IMR-90 (cell line): ENCODE measurements around the gene TRABD. TPM values are rescaled to one million over a fixed set of nuclear protein-coding genes. Genes with fewer than 3 reads are reported as not detected.

ENCODE experiments used
- ATAC-seq: fragments of 200-7000 bp; cut with Tn5 transposase; 2 replicates; pipeline ENCODE4 v1.9.1; 2020; ENCODE audit warnings: low read depth, mild to moderate bottlenecking, moderate library complexity
- BruUV-seq: library from RNA; stranded (reverse); fragments of 400-500 nt; replicated peaks from 2 replicates; lab custom pipeline; 2021; lab: Mats Ljungman, UMichigan
- CTCF ChIA-PET: fragments of 300-600 bp; formaldehyde crosslinking; extraction: SDS; loops from one replicate; lab custom pipeline; 2021; ENCODE audit warnings: antibody characterized with exemption; lab: Yijun Ruan, JAX
- POLR2A ChIA-PET: fragments of 300-600 bp; sonication (Branson Sonifier 250); formaldehyde crosslinking; loops from one replicate; lab custom pipeline; 2022; ENCODE audit warnings: antibody characterized with exemption; ENCODE audit not compliant: unreplicated experiment; lab: Charles Lee
- DNase-seq: peaks from one replicate; pipeline ENCODE4 v3.0.0; 2013
- H2AFZ ChIP-seq: replicated peaks from 2 replicates; pipeline ENCODE3; 2013; ENCODE audit warnings: low read length, mild to moderate bottlenecking; ENCODE audit not compliant: poor library complexity
- H2AK5ac ChIP-seq: 2 replicates; pipeline ENCODE4 v1.6.1; 2013; ENCODE audit warnings: low read depth, low read length, inconsistent platforms
- H2AK9ac ChIP-seq: replicated peaks from 2 replicates; pipeline ENCODE3; 2013; ENCODE audit warnings: mild to moderate bottlenecking, low read depth, low read length, moderate library complexity; ENCODE audit not compliant: poor library complexity
- H2BK120ac ChIP-seq: 2 replicates; pipeline ENCODE4 v1.6.1; 2013; ENCODE audit warnings: low read depth, low read length, inconsistent platforms
- H2BK15ac ChIP-seq: 3 replicates; pipeline ENCODE4 v1.6.1; 2013; ENCODE audit warnings: low read depth, low read length, inconsistent platforms
- H2BK20ac ChIP-seq: 2 replicates; pipeline ENCODE4 v1.6.1; 2013; ENCODE audit warnings: low read depth, mild to moderate bottlenecking, inconsistent platforms, low read length, moderate library complexity
- H2BK5ac ChIP-seq: 2 replicates; pipeline ENCODE4 v1.6.1; 2013; ENCODE audit warnings: mild to moderate bottlenecking, low read depth, low read length, inconsistent platforms; ENCODE audit not compliant: poor library complexity, severe bottlenecking
- H3K14ac ChIP-seq: replicated peaks from 2 replicates; pipeline ENCODE4 v1.6.1; 2013; ENCODE audit warnings: low read depth, low read length, inconsistent platforms
- H3K18ac ChIP-seq: 2 replicates; pipeline ENCODE4 v1.6.1; 2013; ENCODE audit warnings: low read depth, low read length, control low read depth
- H3K23ac ChIP-seq: 2 replicates; pipeline ENCODE4 v1.6.1; 2013; ENCODE audit warnings: low read depth, low read length, inconsistent platforms
- H3K27ac ChIP-seq: 2 replicates; pipeline ENCODE4 v1.5.1; 2013; ENCODE audit warnings: mild to moderate bottlenecking, control low read depth, low read length; ENCODE audit not compliant: insufficient read depth
- H3K27me3 ChIP-seq: 2 replicates; pipeline ENCODE4 v1.6.1; 2013; ENCODE audit warnings: low read length; ENCODE audit not compliant: control insufficient read depth, insufficient read depth
- H3K36me3 ChIP-seq: 2 replicates; pipeline ENCODE4 v1.6.1; 2013; ENCODE audit warnings: low read length, mixed read lengths; ENCODE audit not compliant: control insufficient read depth, insufficient read depth
- H3K4ac ChIP-seq: 2 replicates; pipeline ENCODE4 v1.6.1; 2013; ENCODE audit warnings: low read depth, low read length, inconsistent platforms
- H3K4me1 ChIP-seq: 2 replicates; pipeline ENCODE4 v1.6.1; 2013; ENCODE audit warnings: low read length, mixed read lengths; ENCODE audit not compliant: control insufficient read depth, insufficient read depth
- H3K4me2 ChIP-seq: 2 replicates; pipeline ENCODE4 v1.6.1; 2013; ENCODE audit warnings: low read depth, mild to moderate bottlenecking, control low read depth, low read length, moderate library complexity
- H3K4me3 ChIP-seq: 2 replicates; pipeline ENCODE4 v1.5.1; 2013; ENCODE audit warnings: low read depth, mild to moderate bottlenecking, control low read depth, low read length, moderate library complexity; ENCODE audit not compliant: insufficient read depth
- H3K56ac ChIP-seq: 2 replicates; pipeline ENCODE4 v1.6.1; 2013; ENCODE audit warnings: low read length, inconsistent platforms; ENCODE audit not compliant: insufficient read depth; ENCODE audit errors: extremely low read depth
- H3K79me1 ChIP-seq, 2 experiments: 2 replicates each; pipeline ENCODE4 v1.6.1; 2013; ENCODE audit warnings: low read length in 2 of 2, inconsistent platforms in 1 of 2, low read depth in 1 of 2
- H3K9ac ChIP-seq: 2 replicates; pipeline ENCODE4 v1.6.1; 2013; ENCODE audit warnings: low read depth, low read length, control low read depth
- H3K9me1 ChIP-seq: 2 replicates; pipeline ENCODE4 v1.6.1; 2013; ENCODE audit warnings: low read length, inconsistent platforms; ENCODE audit not compliant: insufficient read depth
- H3K9me3 ChIP-seq: 2 replicates; pipeline ENCODE4 v1.6.1; 2013; ENCODE audit warnings: low read length; ENCODE audit not compliant: control insufficient read depth, insufficient read depth
- H4K20me1 ChIP-seq: 2 replicates; pipeline ENCODE4 v1.6.1; 2013; ENCODE audit warnings: low read length, inconsistent platforms; ENCODE audit not compliant: insufficient read depth
- H4K5ac ChIP-seq: 2 replicates; pipeline ENCODE4 v1.6.1; 2013; ENCODE audit warnings: mild to moderate bottlenecking, low read depth, low read length, control low read depth
- H4K8ac ChIP-seq, 2 experiments: 2 replicates each; pipeline ENCODE4 v1.6.1; 2013; ENCODE audit warnings: low read depth in 2 of 2, low read length in 2 of 2, control low read depth in 1 of 2, inconsistent platforms in 1 of 2
- H4K91ac ChIP-seq: 2 replicates; pipeline ENCODE4 v1.6.1; 2013; ENCODE audit warnings: low read depth, low read length, inconsistent platforms; ENCODE audit not compliant: insufficient read depth
- BHLHE40 ChIP-seq: fragments of 150-350 bp; IDR thresholded peaks from 2 replicates; pipeline ENCODE4 v1.6.1; 2016; ENCODE audit warnings: mild to moderate bottlenecking, low read depth, low read length
- CEBPB ChIP-seq: IDR thresholded peaks from 2 replicates; pipeline ENCODE4 v1.6.1; 2012; ENCODE audit warnings: low read depth, low read length, improper control_type of control experiment
- CHD1 ChIP-seq: IDR thresholded peaks from 2 replicates; pipeline ENCODE4 v1.6.1; 2012; ENCODE audit warnings: low read depth, low read length, improper control_type of control experiment
- FOS ChIP-seq: fragments of 150-350 bp; IDR thresholded peaks from 2 replicates; pipeline ENCODE4 v1.6.1; 2016; ENCODE audit warnings: low read depth, low read length
- MAFK ChIP-seq: IDR thresholded peaks from 2 replicates; pipeline ENCODE4 v1.6.1; 2012; ENCODE audit warnings: low read depth, low read length, improper control_type of control experiment
- MAZ ChIP-seq: IDR thresholded peaks from 2 replicates; pipeline ENCODE4 v1.6.1; 2012; ENCODE audit warnings: low read depth, mild to moderate bottlenecking, low read length, improper control_type of control experiment, moderate library complexity, borderline replicate concordance
- POLR2A ChIP-seq: IDR thresholded peaks from 2 replicates; pipeline ENCODE4 v1.6.1; 2012; ENCODE audit warnings: mild to moderate bottlenecking, low read depth, low read length
- RAD21 ChIP-seq: IDR thresholded peaks from 2 replicates; pipeline ENCODE4 v1.6.1; 2012; ENCODE audit warnings: low read length, improper control_type of control experiment
- RFX5 ChIP-seq: IDR thresholded peaks from 2 replicates; pipeline ENCODE4 v1.8.0; 2012; ENCODE audit warnings: low read depth, mild to moderate bottlenecking, low read length, moderate library complexity
- SMC3 ChIP-seq: fragments of 150-350 bp; IDR thresholded peaks from 2 replicates; pipeline ENCODE4 v1.6.1; 2016; ENCODE audit warnings: low read depth, mild to moderate bottlenecking, antibody characterized with exemption, low read length, moderate library complexity
- USF2 ChIP-seq: fragments of 150-350 bp; IDR thresholded peaks from 2 replicates; pipeline ENCODE4 v1.6.1; 2017; ENCODE audit warnings: mild to moderate bottlenecking, antibody characterized with exemption, low read length, low read depth
- WGBS, 2 experiments: methylation state at CpG; one replicate each; pipeline versions ENCODE4 v1.1.5 to v1.1.7; 2013; ENCODE audit warnings: missing lambda C conversion rate in 2 of 2; ENCODE audit not compliant: insufficient read length in 1 of 2; ENCODE audit errors: extremely low coverage in 2 of 2; 5-methylcytosine and 5-hydroxymethylcytosine counted together
- dilution Hi-C: fragments of 300-500 bp; cut with HindIII; formaldehyde crosslinking; loops from one replicate; pipeline ENCODE4 v1.14.3; 2018; ENCODE audit warnings: low sequenced_read_pairs; ENCODE audit not compliant: unreplicated experiment
- in situ Hi-C: fragments of 300-500 bp; cut with MboI; formaldehyde crosslinking; loops from 3 replicates; pipeline ENCODE4 v1.14.3; 2019; ENCODE audit warnings: low sequenced_read_pairs, inconsistent platforms, mixed read lengths
- intact Hi-C: fragments of 100-400 bp; cut with micrococcal nuclease; formaldehyde crosslinking; loops from 2 replicates; pipeline ENCODE4 v1.10.0; 2022
- polyA plus RNA-seq, 3 experiments: library from polyadenylated mRNA; depleted of rRNA; stranded (reverse); fragments of >200 nt; gene quantifications; 2 replicates each; pipeline ENCODE4 v1.2.3, GENCODE V29; 2012; ENCODE audit warnings: low replicate concordance in 1 of 3
- total RNA-seq: library from RNA; depleted of rRNA; stranded (reverse); fragments of >200 nt; gene quantifications from 2 replicates; pipeline ENCODE4 v1.2.3, GENCODE V29; 2012
- TF ChIP-seq, protein P1 (sequence below): fragments of 150-350 bp; IDR thresholded peaks from 2 replicates; pipeline ENCODE4 v1.6.1; 2016; ENCODE audit warnings: low read depth, mild to moderate bottlenecking, low read length, moderate library complexity, borderline replicate concordance

The TRABD gene
- total and polyA plus RNA-seq, 2 of the 4 experiments (the other 2 are of a cell fraction), result 13.4 to 42.7 TPM

DNA sequence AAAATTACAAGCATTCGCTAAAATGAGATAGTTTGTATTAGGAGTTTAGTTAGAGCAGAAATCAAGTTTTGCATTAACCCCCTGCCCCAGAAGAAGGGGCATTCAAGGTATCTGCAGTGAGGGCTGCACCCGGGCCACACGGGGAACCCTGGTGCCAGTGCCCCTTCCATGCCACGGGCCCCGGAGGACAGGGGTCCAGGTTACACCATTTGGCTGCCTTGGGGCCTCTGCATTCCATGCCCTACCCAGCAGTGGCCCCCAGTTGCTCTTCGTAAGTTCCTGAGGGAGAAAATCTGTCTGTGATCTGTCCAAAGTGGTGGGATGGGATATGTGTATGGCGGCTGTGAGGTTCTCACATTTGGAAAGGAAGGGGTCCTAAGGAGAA, 32.0 kb upstream of the TRABD start:
- peaks cover 22% of the 10 kb centered on the region for H3K36me3 ChIP-seq
- CTCF ChIA-PET, result no interaction called here
- in situ Hi-C loops (no loop called here), intact Hi-C loops (no loop called here), dilution Hi-C loops (no loop called here)
- no peak overlapping the region for H3K4me2 ChIP-seq
- no peak overlapping the region for H2BK5ac ChIP-seq
- TF ChIP-seq MAFK (no peak), USF2 (no peak), RAD21 (no peak), CHD1 (no peak), RFX5 (no peak), MAZ (no peak), POLR2A (no peak), CEBPB (no peak), FOS (no peak), BHLHE40 (no peak), SMC3 (no peak)
- TF ChIP-seq, protein P1, sequence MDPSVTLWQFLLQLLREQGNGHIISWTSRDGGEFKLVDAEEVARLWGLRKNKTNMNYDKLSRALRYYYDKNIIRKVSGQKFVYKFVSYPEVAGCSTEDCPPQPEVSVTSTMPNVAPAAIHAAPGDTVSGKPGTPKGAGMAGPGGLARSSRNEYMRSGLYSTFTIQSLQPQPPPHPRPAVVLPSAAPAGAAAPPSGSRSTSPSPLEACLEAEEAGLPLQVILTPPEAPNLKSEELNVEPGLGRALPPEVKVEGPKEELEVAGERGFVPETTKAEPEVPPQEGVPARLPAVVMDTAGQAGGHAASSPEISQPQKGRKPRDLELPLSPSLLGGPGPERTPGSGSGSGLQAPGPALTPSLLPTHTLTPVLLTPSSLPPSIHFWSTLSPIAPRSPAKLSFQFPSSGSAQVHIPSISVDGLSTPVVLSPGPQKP, result no peak
- no peak for DNase-seq
- H4K5ac ChIP-seq, result no peak overlapping the region
- no peak overlapping the region for H2BK20ac ChIP-seq
- H2AK5ac ChIP-seq, result no peak overlapping the region
- no peaks in the 10 kb centered on the region; the same call in 1 of the 2 replicates for H3K27me3 ChIP-seq
- H2AFZ ChIP-seq, result no peak overlapping the region
- H3K9me1 ChIP-seq, result no peaks in the 10 kb centered on the region
- no peak overlapping the region for H3K56ac ChIP-seq
- H4K91ac ChIP-seq, result no peak overlapping the region
- no peaks in the 10 kb centered on the region for H3K79me1 ChIP-seq
- WGBS, 2 experiments, result 93% methylated on average over 4 of the region's 7 CpGs; no CpG with 5 or more reads in 1 of the 2 experiments
- no peak overlapping the region for H4K8ac ChIP-seq
- no peak overlapping the region for H2BK15ac ChIP-seq
- no peak overlapping the region for H3K9ac ChIP-seq
- H3K4ac ChIP-seq, result no peak overlapping the region
- no peak overlapping the region for H3K4me3 ChIP-seq
- no peak overlapping the region for H3K23ac ChIP-seq
- H3K9me3 ChIP-seq, result no peaks in the 10 kb centered on the region
- BruUV-seq, result no TSS peak
- H3K18ac ChIP-seq, result no peak overlapping the region
- H4K20me1 ChIP-seq, result no peaks in the 10 kb centered on the region
- POLR2A ChIA-PET, result no interaction called here
- no peak for ATAC-seq
- no peak overlapping the region for H2BK120ac ChIP-seq
- no peaks in the 10 kb centered on the region for H3K4me1 ChIP-seq
- no peak overlapping the region for H3K14ac ChIP-seq
- H2AK9ac ChIP-seq, result no peak overlapping the region
- no peak overlapping the region for H3K27ac ChIP-seq
